HCEC 1CT (cell line): ENCODE results near the gene NRP2.

Experiments used
- DNase-seq: peaks from one replicate; pipeline ENCODE4 v3.0.0-alpha.2; 2017

The NRP2 gene

GRCh38 chr2:205759257-205759656 lies 77.0 kb downstream of the NRP2 start:
- no peak for DNase-seq

- no peak for DNase-seq
Observed at GRCh38 chr2:205759732-205760131, 77.4 kb downstream of the NRP2 start.

GRCh38 chr2:205760157-205760556 lies 77.9 kb downstream of the NRP2 start:
- DNase-seq = no peak

- DNase-seq = no peak
Observed at GRCh38 chr2:205761421-205761820, 79.1 kb downstream of the NRP2 start.

- peak; percentile 40 for DNase-seq
Observed at GRCh38 chr2:205762881-205763280, 80.6 kb downstream of the NRP2 start.

- peak; percentile 76 for DNase-seq
Observed at GRCh38 chr2:205763708-205764211, 81.5 kb downstream of the NRP2 start.

GRCh38 chr2:205764270-205764746 lies 82.0 kb downstream of the NRP2 start:
- DNase-seq = no peak

- DNase-seq = no peak
Observed at GRCh38 chr2:205765151-205765550, 82.8 kb downstream of the NRP2 start.

- peak; percentile 45 for DNase-seq
Observed at GRCh38 chr2:205766779-205767359, 84.6 kb downstream of the NRP2 start.

- no peak for DNase-seq
Observed at GRCh38 chr2:205767617-205768016, 85.3 kb downstream of the NRP2 start.

GRCh38 chr2:205768341-205768740 lies 86.0 kb downstream of the NRP2 start:
- no peak for DNase-seq

GRCh38 chr2:205768815-205769494 lies 86.7 kb downstream of the NRP2 start:
- peak; percentile 47 for DNase-seq

GRCh38 chr2:205769495-205769850 lies 87.2 kb downstream of the NRP2 start:
- DNase-seq = peak; percentile 67

- no peak for DNase-seq
Observed at GRCh38 chr2:205769879-205770278, 87.6 kb downstream of the NRP2 start.

GRCh38 chr2:205770577-205770976 lies 88.3 kb downstream of the NRP2 start:
- no peak for DNase-seq

GRCh38 chr2:205771031-205771430 lies 88.7 kb downstream of the NRP2 start:
- DNase-seq = no peak

- no peak for DNase-seq
Observed at GRCh38 chr2:205771666-205772065, 89.4 kb downstream of the NRP2 start.

GRCh38 chr2:205772983-205773382 lies 90.7 kb downstream of the NRP2 start:
- DNase-seq = no peak

GRCh38 chr2:205773989-205774388 lies 91.7 kb downstream of the NRP2 start:
- no peak for DNase-seq

GRCh38 chr2:205775097-205775877 lies 93.0 kb downstream of the NRP2 start:
- DNase-seq = no peak

GRCh38 chr2:205776139-205776538 lies 93.8 kb downstream of the NRP2 start:
- DNase-seq = peak; percentile 29

- no peak for DNase-seq
Observed at GRCh38 chr2:205776720-205777119, 94.4 kb downstream of the NRP2 start.

GRCh38 chr2:205778356-205778755 lies 96.1 kb downstream of the NRP2 start:
- no peak for DNase-seq

GRCh38 chr2:205780645-205781044 lies 98.3 kb downstream of the NRP2 start:
- DNase-seq = no peak
